ENCODE results near the gene GUCD1. TPM values are rescaled to one million over a fixed set of nuclear protein-coding genes. Genes with fewer than 3 reads are reported as not detected.
A peak's percentile ranks its signal among the peaks of the same experiment; 100 is the strongest.
"Not testable (repeated sequence)": the region's sequence is repeated elsewhere in the genome, so short reads cannot be mapped to it uniquely, and the experiment has no call there.

The GUCD1 gene
- total RNA-seq, 1 experiment from 2014 or later, result 68.4 TPM

GRCh38 chr22:24593559-24593835 lies 38.6 kb upstream of the GUCD1 start:
- DNase-seq; H3K9me3 ChIP-seq (replicated peaks); H3K27me3 ChIP-seq; H3K36me3 ChIP-seq; H3K4me1 ChIP-seq; H3K4me3 ChIP-seq; H3K27ac ChIP-seq: not testable (repeated sequence)

- Histone ChIP-seq H3K27ac (no peak within 1 kb of the TSS), H3K36me3 (no peaks in the 10 kb centered on the region), H3K9me3 (replicated peaks) (no peaks in the 10 kb centered on the region), H3K27me3 (no peaks in the 10 kb centered on the region), H3K4me1 (peaks cover 14% of the 10 kb centered on the region), H3K4me3 (no peak within 1 kb of the TSS)
- DNase-seq, result no peak
Measured at GRCh38 chr22:24592851-24593558, 38.1 kb upstream of the GUCD1 start, which contains the start of gene LRRC75B. LRRC75B (minus strand) TSS chr22:24593073; CDS start chr22:24593039, 34 bp downstream.

- H3K9me3 ChIP-seq (replicated peaks), result no peaks in the 10 kb centered on the region
- no peak overlapping the region for H3K4me3 ChIP-seq
- H3K27me3 ChIP-seq, result no peaks in the 10 kb centered on the region
- peaks cover 17% of the 10 kb centered on the region for H3K4me1 ChIP-seq
- no peak overlapping the region for H3K27ac ChIP-seq
- no peaks in the 10 kb centered on the region for H3K36me3 ChIP-seq
- no peak for DNase-seq
Measured at GRCh38 chr22:24592058-24592850, 37.3 kb upstream of the GUCD1 start.

- no peaks in the 10 kb centered on the region for H3K36me3 ChIP-seq
- H3K27me3 ChIP-seq, result no peaks in the 10 kb centered on the region
Measured at GRCh38 chr22:24591286-24591830, 36.4 kb upstream of the GUCD1 start.

GRCh38 chr22:24590596-24591173 lies 35.7 kb upstream of the GUCD1 start:
- no peak for DNase-seq
- no peaks in the 10 kb centered on the region for H3K9me3 ChIP-seq (replicated peaks)

More at GRCh38 chr22:24591286-24591830, 36.4 kb upstream of the GUCD1 start:
- Histone ChIP-seq H3K4me1 (peaks cover 17% of the 10 kb centered on the region), H3K4me3 (no peak overlapping the region), H3K27ac (no peak overlapping the region), H3K9me3 (replicated peaks) (no peaks in the 10 kb centered on the region)
- no peak for DNase-seq

GRCh38 chr22:24589518-24590030 lies 34.6 kb upstream of the GUCD1 start:
- Histone ChIP-seq H3K9me3 (replicated peaks) (no peaks in the 10 kb centered on the region), H3K4me1 (peaks cover 17% of the 10 kb centered on the region), H3K4me3 (no peak overlapping the region), H3K27me3 (no peaks in the 10 kb centered on the region), H3K36me3 (no peaks in the 10 kb centered on the region), H3K27ac (no peak overlapping the region)
- DNase-seq, result no peak

More at GRCh38 chr22:24590596-24591173, 35.7 kb upstream of the GUCD1 start:
- no peaks in the 10 kb centered on the region for H3K27me3 ChIP-seq
- no peak overlapping the region for H3K27ac ChIP-seq
- H3K36me3 ChIP-seq, result no peaks in the 10 kb centered on the region
- H3K4me3 ChIP-seq, result no peak overlapping the region
- peaks cover 17% of the 10 kb centered on the region for H3K4me1 ChIP-seq

- H3K4me1 ChIP-seq, result peaks cover 21% of the 10 kb centered on the region
- H3K27ac ChIP-seq, result peak overlapping the region; percentile 70
- peak overlapping the region; percentile 40 for H3K4me3 ChIP-seq
- no peaks in the 10 kb centered on the region for H3K9me3 ChIP-seq (replicated peaks)
- H3K27me3 ChIP-seq, result no peaks in the 10 kb centered on the region
- no peaks in the 10 kb centered on the region for H3K36me3 ChIP-seq
- DNase-seq, result peak; percentile 80 to 84
Measured at GRCh38 chr22:24588757-24589481, 34.0 kb upstream of the GUCD1 start.

GRCh38 chr22:24588381-24588756 lies 33.4 kb upstream of the GUCD1 start:
- H3K9me3 ChIP-seq (replicated peaks), result no peaks in the 10 kb centered on the region
- no peaks in the 10 kb centered on the region for H3K36me3 ChIP-seq
- peaks cover 26% of the 10 kb centered on the region for H3K4me1 ChIP-seq
- no peaks in the 10 kb centered on the region for H3K27me3 ChIP-seq
- peak; percentile 90 to 93 for DNase-seq
- peak overlapping the region; percentile 70 for H3K27ac ChIP-seq
- peak overlapping the region; percentile 40 for H3K4me3 ChIP-seq

GRCh38 chr22:24587948-24588347 lies 33.0 kb upstream of the GUCD1 start:
- Histone ChIP-seq H3K9me3 (replicated peaks) (no peaks in the 10 kb centered on the region), H3K36me3 (no peaks in the 10 kb centered on the region), H3K27me3 (no peaks in the 10 kb centered on the region), H3K4me1 (peaks cover 31% of the 10 kb centered on the region), H3K27ac (no peak overlapping the region), H3K4me3 (no peak overlapping the region)
- no peak for DNase-seq

GRCh38 chr22:24587251-24587650 lies 32.3 kb upstream of the GUCD1 start:
- Histone ChIP-seq H3K9me3 (replicated peaks) (no peaks in the 10 kb centered on the region), H3K4me1 (peaks cover 32% of the 10 kb centered on the region), H3K27ac (no peak overlapping the region), H3K27me3 (no peaks in the 10 kb centered on the region), H3K36me3 (no peaks in the 10 kb centered on the region), H3K4me3 (no peak overlapping the region)
- no peak for DNase-seq

GRCh38 chr22:24585927-24586546 lies 31.1 kb upstream of the GUCD1 start:
- no peak for DNase-seq
- no peaks in the 10 kb centered on the region for H3K36me3 ChIP-seq
- H3K4me1 ChIP-seq, result peaks cover 32% of the 10 kb centered on the region
- no peaks in the 10 kb centered on the region for H3K9me3 ChIP-seq (replicated peaks)
- H3K27ac ChIP-seq, result no peak overlapping the region
- no peak overlapping the region for H3K4me3 ChIP-seq
- no peaks in the 10 kb centered on the region for H3K27me3 ChIP-seq

- no peaks in the 10 kb centered on the region for H3K27me3 ChIP-seq
- H3K27ac ChIP-seq, result no peak overlapping the region
- peaks cover 32% of the 10 kb centered on the region for H3K4me1 ChIP-seq
- no peak for DNase-seq
- no peaks in the 10 kb centered on the region for H3K36me3 ChIP-seq
- H3K9me3 ChIP-seq (replicated peaks), result no peaks in the 10 kb centered on the region
- H3K4me3 ChIP-seq, result no peak overlapping the region
Measured at GRCh38 chr22:24585461-24585860, 30.5 kb upstream of the GUCD1 start.

GRCh38 chr22:24584871-24585411 lies 30.0 kb upstream of the GUCD1 start:
- Histone ChIP-seq H3K27ac (no peak overlapping the region), H3K4me1 (peaks cover 32% of the 10 kb centered on the region), H3K4me3 (no peak overlapping the region), H3K36me3 (no peaks in the 10 kb centered on the region), H3K27me3 (no peaks in the 10 kb centered on the region), H3K9me3 (replicated peaks) (no peaks in the 10 kb centered on the region)
- DNase-seq, result no peak

Measured in SJCRH30 (cell line).